NT2/D1 (cell line): Measurements from ENCODE around the gene CSNK1D.

ENCODE experiments used
- DNase-seq: peaks from one replicate; pipeline ENCODE4 v3.0.0-alpha.2; 2011; ENCODE audit warnings: low read depth, low spot score
- H3K27me3 ChIP-seq: 2 replicates; pipeline ENCODE4 v1.6.0; 2011; ENCODE audit warnings: mild to moderate bottlenecking; ENCODE audit not compliant: insufficient read length, insufficient read depth
- H3K36me3 ChIP-seq: 2 replicates; pipeline ENCODE4 v1.6.1; 2011; ENCODE audit warnings: mild to moderate bottlenecking, low read length, mixed read lengths; ENCODE audit not compliant: insufficient read depth, insufficient read length
- H3K4me1 ChIP-seq: 2 replicates; pipeline ENCODE4 v1.5.1; 2011; ENCODE audit not compliant: insufficient read depth, insufficient read length
- H3K4me3 ChIP-seq: 2 replicates; pipeline ENCODE4 v1.5.1; 2011; ENCODE audit warnings: low read depth; ENCODE audit not compliant: insufficient read length
- H3K9ac ChIP-seq: 2 replicates; pipeline ENCODE4 v1.6.0; 2011; ENCODE audit warnings: low read depth; ENCODE audit not compliant: insufficient read length
- H3K9me3 ChIP-seq: 2 replicates; pipeline ENCODE4 v1.5.1; 2011; ENCODE audit warnings: mild to moderate bottlenecking, low read length; ENCODE audit not compliant: insufficient read depth
- SUZ12 ChIP-seq: IDR thresholded peaks from 2 replicates; pipeline ENCODE4 v1.6.1; 2011; ENCODE audit not compliant: insufficient read length, insufficient read depth; ENCODE audit errors: extremely low read depth
- YY1 ChIP-seq: IDR thresholded peaks from 2 replicates; pipeline ENCODE4 v1.6.1; 2011; ENCODE audit not compliant: insufficient read length, insufficient read depth
- ZNF274 ChIP-seq: IDR thresholded peaks from 2 replicates; pipeline ENCODE4 v1.6.1; 2011; ENCODE audit warnings: mild to moderate bottlenecking, low read depth, low read length

CSNK1D gene

GRCh38 chr17:82244413-82245133 lies 28.9 kb downstream of the CSNK1D start:
- Histone ChIP-seq H3K36me3 (peaks cover 98% of the 10 kb centered on the region), H3K4me1 (peaks cover 27% of the 10 kb centered on the region), H3K27me3 (no peaks in the 10 kb centered on the region), H3K9ac (no peak overlapping the region), H3K9me3 (no peaks in the 10 kb centered on the region; the same call in 1 of the 2 replicates), H3K4me3 (no peak overlapping the region)
- no peak for DNase-seq
- TF ChIP-seq YY1 (no peak), SUZ12 (no peak), ZNF274 (no peak)

DNA sequence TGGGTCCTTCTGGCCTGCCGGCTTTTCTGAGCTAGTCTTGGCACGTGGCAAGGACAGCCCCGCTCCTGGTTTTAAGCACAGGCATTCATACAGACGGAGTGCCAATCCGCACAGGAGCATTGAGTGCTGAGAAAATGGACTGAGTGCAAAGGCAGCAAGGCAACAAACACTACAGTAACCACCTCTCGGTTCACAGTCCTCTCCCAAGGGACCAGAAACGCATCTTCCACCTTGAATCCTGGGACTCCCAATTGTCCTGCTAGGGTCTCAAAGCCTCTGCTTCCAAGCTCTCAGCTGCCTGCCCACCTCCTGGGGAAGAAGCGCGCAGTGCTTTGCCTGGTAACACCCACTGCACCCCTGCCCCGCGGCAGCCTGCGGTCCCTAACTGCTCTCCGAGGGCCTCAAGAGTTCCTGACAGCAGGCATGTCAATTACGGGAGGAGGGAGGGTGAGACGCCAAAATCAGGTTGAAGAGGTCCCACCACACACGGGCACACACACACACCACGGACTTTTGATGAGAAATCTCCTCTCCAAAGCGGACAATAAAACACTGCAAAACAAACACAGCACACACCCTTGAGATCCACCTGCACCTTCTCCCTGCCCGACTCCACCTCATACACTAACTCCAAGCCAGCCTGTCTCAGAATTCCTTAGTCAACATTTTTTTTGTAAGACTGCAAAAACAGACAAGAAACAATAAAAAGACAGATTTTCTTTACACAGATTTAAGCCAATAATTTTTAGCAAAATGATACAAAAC lies 29.7 kb downstream of the CSNK1D start:
- Histone ChIP-seq H3K27me3 (no peaks in the 10 kb centered on the region), H3K9ac (no peak overlapping the region), H3K4me1 (peaks cover 27% of the 10 kb centered on the region), H3K36me3 (peaks cover 94% of the 10 kb centered on the region), H3K4me3 (no peak overlapping the region), H3K9me3 (no peaks in the 10 kb centered on the region; the same call in 1 of the 2 replicates)
- no peak for DNase-seq
- TF ChIP-seq YY1 (no peak), SUZ12 (no peak)

GRCh38 chr17:82242977-82243647 lies 30.4 kb downstream of the CSNK1D start:
- Histone ChIP-seq H3K4me3 (no peak overlapping the region), H3K27me3 (no peaks in the 10 kb centered on the region), H3K4me1 (peaks cover 31% of the 10 kb centered on the region), H3K36me3 (peaks cover 94% of the 10 kb centered on the region), H3K9me3 (no peaks in the 10 kb centered on the region; the same call in 1 of the 2 replicates), H3K9ac (no peak overlapping the region)
- DNase-seq = no peak
- TF ChIP-seq SUZ12 = no peak
- TF ChIP-seq YY1 = no peak
- TF ChIP-seq ZNF274 = no peak

DNA sequence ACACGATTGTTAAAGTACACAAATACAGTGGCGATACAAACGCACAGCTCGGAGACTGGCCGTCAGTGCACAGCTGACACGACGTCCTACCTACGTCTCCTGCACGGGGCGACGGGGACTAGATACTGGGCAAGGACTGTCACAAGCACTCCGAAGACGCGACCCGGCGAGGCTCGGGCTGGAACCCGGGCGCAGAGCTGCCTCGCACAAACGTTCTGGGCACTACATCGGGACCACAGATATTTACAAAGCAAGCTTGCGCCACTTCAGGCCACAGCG lies 30.9 kb downstream of the CSNK1D start:
- DNase-seq = no peak
- Histone ChIP-seq H3K36me3 (peaks cover 94% of the 10 kb centered on the region), H3K4me1 (peaks cover 35% of the 10 kb centered on the region), H3K4me3 (no peak overlapping the region), H3K27me3 (no peaks in the 10 kb centered on the region), H3K9ac (peak overlapping the region; percentile 17), H3K9me3 (no peaks in the 10 kb centered on the region; the same call in 1 of the 2 replicates)
- TF ChIP-seq YY1 (no peak), ZNF274 (no peak), SUZ12 (no peak)

DNA sequence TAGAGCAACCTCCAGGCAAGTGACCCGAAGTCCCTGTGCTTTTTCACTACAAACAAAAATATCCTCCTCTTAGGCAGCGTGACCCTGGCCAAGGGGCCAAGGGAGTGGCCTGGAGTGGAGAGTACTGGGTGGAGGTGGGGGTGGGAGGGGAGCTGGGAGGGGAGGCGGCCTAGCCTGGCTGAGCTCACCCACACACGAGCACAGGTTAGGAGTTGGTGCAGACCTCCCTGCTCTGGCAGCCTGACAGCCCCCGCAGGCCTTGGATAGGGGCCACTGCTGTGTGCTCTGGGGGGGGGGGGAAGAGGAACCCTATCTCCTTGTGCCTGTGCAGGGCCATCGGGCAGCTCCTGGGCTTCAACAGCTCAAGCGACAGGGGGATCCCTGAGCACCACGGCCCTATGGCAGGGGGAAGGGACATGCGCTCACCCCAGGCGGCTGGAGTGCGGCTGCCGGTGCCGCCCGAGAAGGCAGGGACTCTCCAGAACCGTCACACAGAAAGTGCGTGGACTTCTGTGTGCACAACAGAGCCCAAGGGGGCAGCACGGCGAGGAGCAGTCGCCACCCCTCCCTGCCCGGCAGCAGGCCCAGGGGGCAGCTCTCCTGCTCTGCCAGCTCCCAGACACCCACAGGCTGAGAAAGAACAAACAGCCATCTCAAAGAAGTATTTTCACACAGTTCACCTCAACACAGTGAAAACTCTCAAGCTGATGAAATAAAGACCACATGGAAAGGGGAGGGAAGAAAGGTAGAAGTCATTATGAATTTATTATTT lies 31.4 kb downstream of the CSNK1D start:
- Histone ChIP-seq H3K9ac (peak overlapping the region; percentile 17), H3K9me3 (no peaks in the 10 kb centered on the region; the same call in 1 of the 2 replicates), H3K4me1 (peaks cover 35% of the 10 kb centered on the region), H3K36me3 (peaks cover 94% of the 10 kb centered on the region), H3K4me3 (no peak overlapping the region), H3K27me3 (no peaks in the 10 kb centered on the region)
- no peak for DNase-seq
- TF ChIP-seq SUZ12 (no peak), YY1 (no peak), ZNF274 (no peak)

DNA sequence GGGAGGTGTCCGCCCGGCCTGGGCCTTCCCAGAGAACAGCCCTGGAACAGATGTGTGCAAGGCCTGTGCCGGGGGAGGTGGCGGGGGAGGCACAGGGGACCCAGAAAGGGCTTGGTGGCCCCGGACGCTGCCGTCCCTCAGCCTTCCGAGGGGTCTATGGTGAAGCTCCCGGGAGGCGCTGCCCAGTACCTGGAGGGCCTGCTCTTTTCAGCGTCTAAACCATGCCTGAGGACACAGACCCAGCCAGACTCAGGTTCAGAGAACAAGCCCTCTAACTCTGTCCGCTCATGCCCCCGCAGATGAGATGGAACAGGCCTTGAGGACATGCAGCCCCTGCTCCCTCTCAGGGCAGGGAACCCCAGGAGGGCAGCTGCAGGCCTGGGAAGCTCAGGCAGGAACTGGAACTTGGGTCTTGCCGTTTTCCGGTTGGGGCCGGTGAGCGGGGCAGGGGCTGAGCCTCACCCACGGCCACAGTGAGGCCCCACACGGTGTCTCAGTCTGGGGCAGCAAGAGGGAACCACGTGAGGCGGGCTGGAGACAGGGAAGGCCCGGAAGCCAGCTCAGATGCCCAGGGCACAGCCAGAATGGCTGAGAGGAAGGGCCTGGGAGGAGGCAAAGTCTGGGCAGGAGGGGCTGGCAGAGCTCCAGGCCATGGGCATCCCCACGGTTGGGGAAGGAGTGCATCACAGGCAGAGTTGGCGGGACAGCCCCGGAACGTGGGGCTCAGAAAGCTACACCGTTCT lies 32.1 kb downstream of the CSNK1D start:
- no peak overlapping the region for H3K9ac ChIP-seq
- H3K4me1 ChIP-seq = peaks cover 39% of the 10 kb centered on the region
- DNase-seq = no peak
- TF ChIP-seq YY1 (no peak), SUZ12 (no peak), ZNF274 (no peak)
- no peaks in the 10 kb centered on the region for H3K27me3 ChIP-seq
- H3K9me3 ChIP-seq = no peaks in the 10 kb centered on the region; the same call in 1 of the 2 replicates
- H3K36me3 ChIP-seq = peaks cover 94% of the 10 kb centered on the region
- no peak overlapping the region for H3K4me3 ChIP-seq
